B cell (primary cell): Measurements from ENCODE around the gene GPR142. TPM values are rescaled to one million over a fixed set of nuclear protein-coding genes. Genes with fewer than 3 reads are reported as not detected.

Experiments used
- ATAC-seq: fragments of 200-7000 bp; cut with Tn5 transposase; one replicate; pipeline ENCODE4 v1.10.0; 2021; ENCODE audit warnings: low read depth, mild to moderate bottlenecking, moderate number of reproducible peaks, moderate library complexity
- CTCF ChIA-PET: fragments of 350-600 bp; sonication (Branson Sonifier 250); formaldehyde crosslinking; loops from one replicate; lab custom pipeline; 2021; ENCODE audit warnings: antibody characterized with exemption, inconsistent platforms; lab: Charles Lee
- POLR2A ChIA-PET: fragments of 350-600 bp; sonication (Branson Sonifier 250); formaldehyde crosslinking; loops from one replicate; lab custom pipeline; 2021; ENCODE audit warnings: antibody characterized with exemption; lab: Charles Lee
- DNase-seq: peaks from one replicate; pipeline ENCODE4 v3.0.0; 2013
- H2AFZ ChIP-seq: 2 replicates; pipeline ENCODE4 v1.6.1; 2012; ENCODE audit warnings: mild to moderate bottlenecking, low read depth, low read length; ENCODE audit not compliant: insufficient read depth, poor library complexity, severe bottlenecking
- H3K27ac ChIP-seq, 2 donors: 1 replicate in 1 of 2; 2 replicates in 1 of 2; pipeline ENCODE4 v1.5.1; 2012 to 2013; ENCODE audit warnings: low read length in 2 of 2, mild to moderate bottlenecking in 2 of 2, moderate library complexity in 1 of 2
- H3K27me3 ChIP-seq, 4 experiments: fragments of 200-600 bp in 1 of 4; sonication (generic) in 1 of 4; replicated peaks in 1 of 4; 1 replicate in 2 of 4; 2 replicates in 2 of 4; pipeline versions ENCODE4 v1.6.1 to v1.7.0; 2013 to 2016; ENCODE audit warnings: low read length in 3 of 4, mild to moderate bottlenecking in 2 of 4, mixed read lengths in 1 of 4, moderate library complexity in 1 of 4; ENCODE audit not compliant: insufficient read depth in 4 of 4, control insufficient read depth in 3 of 4; ENCODE audit errors: control extremely low read depth in 1 of 4
- H3K36me3 ChIP-seq, 2 experiments: replicated peaks in 1 of 2; 1 replicate in 1 of 2; 2 replicates in 1 of 2; pipeline versions ENCODE4 v1.6.1 to v1.7.1; 2013; ENCODE audit warnings: low read length in 1 of 2; ENCODE audit not compliant: insufficient read depth in 2 of 2, control insufficient read depth in 1 of 2; ENCODE audit errors: control extremely low read depth in 1 of 2, extremely low read depth in 1 of 2
- H3K4me1 ChIP-seq, 2 donors: fragments of 200-600 bp in 1 of 2; sonication (generic) in 1 of 2; 1 replicate in 1 of 2; 2 replicates in 1 of 2; pipeline versions ENCODE4 v1.5.1 to v1.6.1; 2013 to 2017; ENCODE audit warnings: low read length in 2 of 2; ENCODE audit not compliant: control insufficient read depth in 2 of 2, insufficient read depth in 2 of 2
- H3K4me2 ChIP-seq: replicated peaks from 2 replicates; pipeline ENCODE3; 2012; ENCODE audit warnings: mild to moderate bottlenecking, low read depth, low read length; ENCODE audit not compliant: poor library complexity, severe bottlenecking
- H3K4me3 ChIP-seq, 5 experiments: fragments of 200-600 bp in 1 of 5; sonication (generic) in 1 of 5; 1 replicate in 3 of 5; 2 replicates in 2 of 5; pipeline versions ENCODE4 v1.5.1 to v1.7.0; 2011 to 2016; ENCODE audit warnings: low read length in 4 of 5, mild to moderate bottlenecking in 4 of 5, low read depth in 2 of 5, control low read depth in 1 of 5, moderate library complexity in 1 of 5; ENCODE audit not compliant: insufficient read depth in 1 of 5; ENCODE audit errors: control extremely low read depth in 1 of 5, extremely low read depth in 1 of 5
- H3K79me2 ChIP-seq: fragments of 200-600 bp; sonication (generic); one replicate; pipeline ENCODE4 v1.6.0; 2016; ENCODE audit warnings: low read length; ENCODE audit not compliant: control insufficient read depth, insufficient read depth
- H3K9ac ChIP-seq: fragments of 200-600 bp; sonication (generic); 2 replicates; pipeline ENCODE4 v1.6.1; 2017; ENCODE audit warnings: mild to moderate bottlenecking, low read length, moderate library complexity
- H3K9me3 ChIP-seq, 3 donors: one replicate each; pipeline versions ENCODE4 v1.6.1 to v1.7.1; 2013; ENCODE audit warnings: low read length in 2 of 3; ENCODE audit not compliant: control insufficient read depth in 2 of 3, insufficient read depth in 1 of 3; ENCODE audit errors: control extremely low read depth in 1 of 3
- H4K20me1 ChIP-seq: 2 replicates; pipeline ENCODE4 v1.6.0; 2012; ENCODE audit warnings: mild to moderate bottlenecking, low read length; ENCODE audit not compliant: insufficient read depth, control insufficient read depth, poor library complexity, severe bottlenecking
- H3K27ac Mint-ChIP-seq: one replicate; pipeline ENCODE4 v1.8.0; 2021; ENCODE audit warnings: mixed read lengths
- H3K27me3 Mint-ChIP-seq: one replicate; pipeline ENCODE4 v1.8.0; 2021; ENCODE audit warnings: mixed read lengths
- H3K4me1 Mint-ChIP-seq: one replicate; pipeline ENCODE4 v1.8.0; 2021; ENCODE audit warnings: mixed read lengths
- H3K4me3 Mint-ChIP-seq: one replicate; pipeline ENCODE4 v1.8.0; 2021; ENCODE audit warnings: mixed read lengths
- H3K9me3 Mint-ChIP-seq: one replicate; pipeline ENCODE4 v1.8.0; 2022; ENCODE audit warnings: mixed read lengths; ENCODE audit not compliant: insufficient read depth
- EZH2 ChIP-seq: IDR thresholded peaks from 2 replicates; pipeline ENCODE4 v1.6.1; 2012; ENCODE audit warnings: borderline replicate concordance, low read depth, mild to moderate bottlenecking, moderate library complexity, low read length; ENCODE audit not compliant: insufficient read depth, poor library complexity, severe bottlenecking
- WGBS: methylation state at CpG from one replicate; pipeline ENCODE4 v1.1.5; 2013; ENCODE audit warnings: missing lambda C conversion rate; ENCODE audit not compliant: insufficient coverage; 5-methylcytosine and 5-hydroxymethylcytosine counted together
- intact Hi-C: fragments of 100-400 bp; cut with micrococcal nuclease; formaldehyde crosslinking; loops from one replicate; pipeline ENCODE4 v1.10.0; 2022
- polyA plus RNA-seq: library from polyadenylated mRNA; depleted of rRNA; stranded (reverse); fragments of >200 nt; gene quantifications from 2 replicates; pipeline ENCODE4 v1.2.3, GENCODE V29; 2012
- total RNA-seq, 2 donors: library from RNA; stranded (reverse); fragments of 120-200 nt in 1 of 2; gene quantifications; 1 replicate in 1 of 2; 2 replicates in 1 of 2; pipeline versions ENCODE4 v1.2.3 to v1.2.4, GENCODE V29; 2013 to 2022
- TF ChIP-seq, protein P1 (sequence below): fragments of 200-600 bp; IDR thresholded peaks from one replicate; pipeline ENCODE4 v1.8.0; 2022; ENCODE audit warnings: antibody characterized with exemption, mild to moderate bottlenecking

Gene GPR142
- total and polyA plus RNA-seq, 2 donors (not counting 1 experiment from before 2014, with no cell fraction given): not detected

DNA sequence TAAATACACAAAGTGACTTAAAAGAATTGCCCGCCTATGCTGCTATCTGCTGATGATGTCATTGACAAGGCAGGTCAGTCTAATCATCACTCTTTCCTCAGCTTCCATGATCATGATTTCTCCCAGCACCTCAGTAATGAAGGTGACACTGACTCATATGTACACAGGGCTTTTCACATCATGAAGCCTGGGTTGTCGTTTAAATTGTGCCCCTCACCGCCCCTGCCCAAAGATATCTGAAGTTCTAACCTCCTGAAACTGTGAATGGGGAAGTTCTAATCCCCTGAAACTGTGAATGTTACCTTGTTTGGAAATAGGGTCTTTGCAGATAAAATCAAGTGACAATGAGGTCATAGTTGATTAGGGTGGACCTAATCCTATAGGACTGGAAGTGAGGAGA lies 47.2 kb downstream of the GPR142 start:
- Histone ChIP-seq H3K27ac (no peak overlapping the region), H2AFZ (no peak overlapping the region), H3K4me1 (no peaks in the 10 kb centered on the region), H3K36me3 (no peaks in the 10 kb centered on the region), H3K9ac (no peak overlapping the region), H3K27me3 (no peaks in the 10 kb centered on the region), H4K20me1 (no peaks in the 10 kb centered on the region), H3K9me3 (peaks cover 0 to 4% (median 0%) of the 10 kb centered on the region in 3 donors), H3K4me3 (no peak overlapping the region), H3K79me2 (no peaks in the 10 kb centered on the region), H3K4me2 (no peak overlapping the region)
- ATAC-seq (no peak), DNase-seq (no peak)
- H3K9me3 Mint-ChIP-seq: no peaks in the 10 kb centered on the region
- WGBS: 100% methylated on average over 1 of the region's 3 CpGs
- H3K4me3 Mint-ChIP-seq: no peak overlapping the region
- intact Hi-C loops: no loop called here
- H3K27me3 Mint-ChIP-seq: peaks cover 20% of the 10 kb centered on the region
- no peak overlapping the region for H3K27ac Mint-ChIP-seq
- ChIA-PET CTCF (no interaction called here), POLR2A (no interaction called here)
- TF ChIP-seq, protein P1, sequence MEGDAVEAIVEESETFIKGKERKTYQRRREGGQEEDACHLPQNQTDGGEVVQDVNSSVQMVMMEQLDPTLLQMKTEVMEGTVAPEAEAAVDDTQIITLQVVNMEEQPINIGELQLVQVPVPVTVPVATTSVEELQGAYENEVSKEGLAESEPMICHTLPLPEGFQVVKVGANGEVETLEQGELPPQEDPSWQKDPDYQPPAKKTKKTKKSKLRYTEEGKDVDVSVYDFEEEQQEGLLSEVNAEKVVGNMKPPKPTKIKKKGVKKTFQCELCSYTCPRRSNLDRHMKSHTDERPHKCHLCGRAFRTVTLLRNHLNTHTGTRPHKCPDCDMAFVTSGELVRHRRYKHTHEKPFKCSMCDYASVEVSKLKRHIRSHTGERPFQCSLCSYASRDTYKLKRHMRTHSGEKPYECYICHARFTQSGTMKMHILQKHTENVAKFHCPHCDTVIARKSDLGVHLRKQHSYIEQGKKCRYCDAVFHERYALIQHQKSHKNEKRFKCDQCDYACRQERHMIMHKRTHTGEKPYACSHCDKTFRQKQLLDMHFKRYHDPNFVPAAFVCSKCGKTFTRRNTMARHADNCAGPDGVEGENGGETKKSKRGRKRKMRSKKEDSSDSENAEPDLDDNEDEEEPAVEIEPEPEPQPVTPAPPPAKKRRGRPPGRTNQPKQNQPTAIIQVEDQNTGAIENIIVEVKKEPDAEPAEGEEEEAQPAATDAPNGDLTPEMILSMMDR: no peak
- no peak for TF ChIP-seq EZH2
- H3K4me1 Mint-ChIP-seq: peaks cover 3% of the 10 kb centered on the region

DNA sequence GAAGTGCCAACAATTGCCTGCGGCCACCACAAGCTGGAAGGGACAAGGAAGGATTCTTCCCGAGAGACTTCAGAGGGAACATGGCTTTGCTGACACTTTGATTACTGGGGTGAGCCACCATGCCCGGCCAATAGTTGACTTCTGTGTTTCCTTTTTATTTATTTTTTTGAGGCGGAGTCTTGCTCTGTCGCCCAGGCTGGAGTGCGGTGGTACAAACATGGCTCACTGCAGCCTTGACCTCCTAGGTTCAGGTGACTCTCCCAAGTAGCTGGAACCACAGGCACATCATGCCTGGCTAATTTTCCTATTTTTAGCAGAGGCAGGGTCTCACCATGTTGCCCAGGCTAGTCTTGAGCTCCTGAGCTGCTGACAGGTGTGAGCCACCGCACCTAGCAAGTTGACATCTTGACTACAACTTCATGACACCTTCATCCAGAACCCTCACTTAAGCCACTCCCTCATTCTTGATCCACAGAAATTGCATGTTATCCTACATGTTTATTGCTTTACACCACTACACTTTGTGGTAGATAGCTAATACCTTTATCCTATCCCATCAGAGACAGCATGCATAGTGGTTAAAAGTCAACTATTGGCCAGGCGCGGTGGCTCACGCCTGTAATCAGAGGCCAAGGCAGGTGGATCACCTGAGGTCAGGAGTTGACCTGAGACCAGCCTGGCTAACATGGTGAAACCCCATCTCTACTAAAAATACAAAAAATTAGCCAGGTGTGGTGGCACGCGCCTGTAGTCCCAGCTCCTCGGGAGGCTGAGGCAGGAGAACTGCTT lies 48.5 kb downstream of the GPR142 start:
- Histone ChIP-seq H4K20me1 (no peaks in the 10 kb centered on the region), H2AFZ (no peak overlapping the region), H3K9me3 (peaks cover 0 to 2% (median 0%) of the 10 kb centered on the region in 3 donors), H3K36me3 (no peaks in the 10 kb centered on the region), H3K27ac (no peak overlapping the region), H3K79me2 (no peaks in the 10 kb centered on the region), H3K27me3 (no peaks in the 10 kb centered on the region), H3K4me3 (no peak overlapping the region), H3K4me2 (no peak overlapping the region), H3K4me1 (no peaks in the 10 kb centered on the region), H3K9ac (no peak overlapping the region)
- ChIA-PET POLR2A (no interaction called here), CTCF (interaction anchor here (1.1 kb wide), 1 partner anchor 22 kb away, joined by 4 read pairs; no protein-coding TSS in a partner anchor)
- whole genome bisulfite sequencing: 94% methylated on average over 10 of the region's 13 CpGs
- Mint-ChIP-seq H3K4me1 (peaks cover 3% of the 10 kb centered on the region), H3K4me3 (no peak overlapping the region), H3K9me3 (no peaks in the 10 kb centered on the region), H3K27ac (no peak overlapping the region), H3K27me3 (peaks cover 19% of the 10 kb centered on the region)
- intact Hi-C loops: no loop called here
- TF ChIP-seq EZH2: no peak
- TF ChIP-seq, protein P1: no peak
- DNase-seq (no peak), ATAC-seq (no peak)
